ENCODE results near the gene DLGAP1.
"Not testable (repeated sequence)": the region's sequence is repeated elsewhere in the genome, so short reads cannot be mapped to it uniquely, and the experiment has no call there.

The DLGAP1 gene

DNA sequence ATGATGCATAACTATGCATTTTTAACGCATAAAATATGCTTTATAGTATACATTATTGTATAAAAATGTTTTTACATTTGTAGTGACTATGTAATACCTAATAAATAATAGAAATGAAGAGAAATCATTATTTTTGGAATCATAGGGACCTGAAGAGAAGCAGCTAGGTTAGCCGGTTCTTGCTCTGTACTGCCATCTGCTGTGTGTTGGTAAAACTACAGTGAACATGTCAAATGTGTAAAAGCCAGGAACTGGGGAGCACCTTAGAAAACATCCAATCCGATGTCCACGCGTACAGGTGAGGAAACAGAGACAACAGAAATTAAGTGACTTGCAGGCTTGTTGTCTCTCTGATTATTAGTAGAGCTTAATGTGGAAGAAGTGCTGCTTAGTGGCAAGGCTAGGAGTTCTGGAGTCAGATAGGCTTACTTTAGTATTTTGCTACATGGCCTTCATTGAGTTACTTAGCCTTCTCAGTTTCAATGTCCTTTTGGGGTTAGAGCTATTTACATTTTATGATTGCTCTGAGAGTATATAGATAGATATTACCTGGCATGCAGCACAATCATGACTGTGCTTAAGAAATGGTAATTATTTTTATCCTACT is 386.5 kb downstream of the DLGAP1 start:
- DNase-seq, result peak; percentile 38

DNA sequence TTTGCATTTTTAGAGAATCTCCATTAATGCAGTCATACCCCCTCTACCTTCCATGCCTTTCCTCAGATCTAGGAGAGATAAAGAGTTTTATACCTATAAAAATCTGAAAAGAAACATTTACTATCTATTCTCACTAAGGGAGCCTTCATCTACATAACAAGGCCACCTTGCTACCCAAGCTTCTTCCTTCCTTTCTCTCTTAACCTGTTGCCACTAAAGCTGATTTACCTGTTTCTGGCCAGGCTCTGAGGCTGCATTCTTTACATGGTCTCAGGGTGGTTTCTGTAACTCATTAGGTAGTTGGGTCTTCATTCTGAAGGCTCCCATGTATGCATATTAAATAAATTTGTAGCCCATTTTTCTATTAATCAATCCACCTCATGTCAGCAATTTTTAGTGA is 391.6 kb downstream of the DLGAP1 start:
- no peak for DNase-seq

DNA sequence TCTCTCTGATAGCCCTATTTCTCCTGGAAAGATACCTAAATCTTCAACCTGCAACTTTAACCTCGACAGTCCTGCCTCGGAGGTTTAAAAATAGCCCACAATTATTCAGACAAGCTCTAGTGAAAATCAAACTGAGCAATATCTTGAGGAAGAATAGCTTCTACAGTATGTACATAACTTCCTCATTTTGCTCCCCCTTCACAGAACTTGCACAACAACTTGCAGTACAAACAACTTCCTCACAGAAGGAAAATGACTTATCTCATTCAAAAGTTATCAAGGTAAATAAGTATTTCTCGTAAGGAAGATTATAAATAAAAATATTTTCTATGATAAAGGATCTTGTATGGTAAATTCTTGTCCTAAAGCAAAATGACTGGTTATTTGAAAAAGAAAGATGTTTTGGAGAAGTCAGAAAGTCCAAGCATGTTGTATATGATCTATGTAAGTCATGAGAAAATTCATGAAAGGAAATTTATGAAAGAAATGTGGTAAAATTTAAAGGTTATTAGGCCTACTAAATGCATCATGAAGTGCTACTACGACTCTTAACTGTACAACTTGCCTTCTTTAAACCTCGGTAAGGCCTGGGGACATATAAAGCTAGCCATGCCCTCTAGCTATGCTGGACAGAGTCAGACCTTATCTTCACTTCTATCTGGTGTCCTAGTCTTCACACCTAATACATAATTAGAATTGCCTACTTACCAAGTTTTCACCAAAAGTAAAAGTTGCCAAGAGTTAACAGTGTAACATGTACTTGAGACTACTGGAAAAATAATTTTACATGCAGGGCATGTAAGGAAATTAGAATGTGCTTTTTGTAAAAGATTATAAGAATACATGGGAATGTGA is 394.5 kb downstream of the DLGAP1 start:
- DNase-seq, result no peak

DNA sequence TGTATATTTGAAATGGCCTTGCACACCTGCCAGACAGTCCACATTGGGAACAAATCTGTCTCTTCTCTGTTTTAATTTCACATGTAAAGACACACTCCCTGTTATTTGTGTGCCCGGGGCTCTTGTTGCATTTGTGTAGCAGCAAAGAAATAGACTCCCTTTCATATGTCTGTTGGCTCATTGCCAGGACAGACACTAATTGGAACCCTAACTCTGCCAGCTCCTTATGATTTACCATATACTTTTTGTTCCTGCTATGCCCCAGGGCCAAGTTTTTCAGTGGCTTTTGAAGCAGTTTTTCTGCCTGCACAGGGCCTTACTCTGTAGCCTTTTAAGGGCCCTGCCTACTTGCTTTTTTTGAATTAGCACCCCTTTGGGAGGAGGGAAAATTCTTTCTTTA is 396.9 kb downstream of the DLGAP1 start:
- no peak for DNase-seq

DNA sequence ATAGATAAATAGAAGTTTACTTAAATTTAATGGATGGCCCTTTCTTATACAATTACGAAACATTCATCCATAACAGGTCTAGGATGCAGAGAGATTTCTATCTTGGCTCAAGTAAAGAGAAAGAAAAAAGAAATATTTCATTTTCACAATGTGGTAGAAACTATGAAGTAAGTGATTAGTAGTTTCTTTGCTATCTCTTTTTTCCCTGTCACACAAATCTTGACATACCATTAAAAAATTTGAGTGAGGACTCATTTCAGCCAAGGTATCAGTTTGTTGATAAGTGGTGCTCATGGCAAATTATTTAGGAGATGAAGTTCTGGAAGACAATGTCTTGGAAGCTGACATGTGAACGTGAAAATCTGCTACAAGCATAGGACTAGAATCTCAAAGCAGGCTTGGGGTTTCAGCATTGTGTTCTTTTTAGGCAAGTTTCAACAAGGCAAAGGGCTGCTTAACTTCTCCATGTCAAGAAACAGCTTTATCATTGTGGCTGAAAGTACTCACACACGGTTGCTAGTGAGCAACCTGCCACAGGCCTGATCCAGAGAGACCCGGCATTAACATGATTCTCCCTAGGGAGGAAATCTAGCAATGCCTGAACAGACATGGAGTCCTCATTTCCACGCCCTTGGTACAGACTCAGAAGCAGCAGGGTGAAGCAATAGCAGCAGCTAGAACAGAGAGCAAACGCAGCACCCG is 414.6 kb downstream of the DLGAP1 start:
- DNase-seq, result no peak

DNA sequence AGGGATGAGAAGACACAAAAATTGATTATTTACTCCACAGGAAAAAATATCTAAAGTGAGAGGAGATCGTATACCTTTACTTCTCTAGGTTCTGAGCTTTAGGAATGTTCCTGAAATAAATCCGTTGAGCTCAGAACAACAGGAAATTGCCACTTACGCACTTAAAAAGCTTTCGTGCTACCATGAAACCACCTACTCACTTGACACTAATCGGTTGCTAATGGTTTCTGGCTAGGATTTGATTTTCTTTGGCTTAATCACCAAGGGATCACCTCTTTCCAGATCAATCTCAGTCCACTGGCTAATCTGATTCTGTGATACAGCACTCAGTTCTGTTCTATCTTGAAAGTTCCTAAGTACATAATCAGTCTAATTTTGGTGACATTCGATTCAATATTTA is 419.6 kb downstream of the DLGAP1 start:
- DNase-seq, result no peak

DNA sequence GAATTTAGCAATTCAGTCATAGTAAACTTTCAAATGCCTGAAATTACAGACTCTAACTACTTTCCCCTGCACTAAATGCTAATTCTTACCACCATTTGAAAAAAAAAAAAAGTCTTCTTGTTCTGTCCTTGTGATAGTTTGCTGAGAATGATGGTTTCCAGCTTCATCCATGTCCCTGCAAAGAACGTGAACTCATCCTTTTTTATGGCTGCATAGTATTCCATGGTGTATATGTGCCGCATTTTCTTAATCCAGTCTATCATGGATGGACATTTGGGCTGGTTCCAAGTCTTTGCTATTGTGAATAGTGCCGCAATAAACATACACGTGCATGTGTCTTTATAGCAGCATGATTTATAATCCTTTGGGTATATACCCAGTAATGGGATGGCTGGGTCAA is 420.3 kb downstream of the DLGAP1 start:
- not testable (repeated sequence) for DNase-seq

DNA sequence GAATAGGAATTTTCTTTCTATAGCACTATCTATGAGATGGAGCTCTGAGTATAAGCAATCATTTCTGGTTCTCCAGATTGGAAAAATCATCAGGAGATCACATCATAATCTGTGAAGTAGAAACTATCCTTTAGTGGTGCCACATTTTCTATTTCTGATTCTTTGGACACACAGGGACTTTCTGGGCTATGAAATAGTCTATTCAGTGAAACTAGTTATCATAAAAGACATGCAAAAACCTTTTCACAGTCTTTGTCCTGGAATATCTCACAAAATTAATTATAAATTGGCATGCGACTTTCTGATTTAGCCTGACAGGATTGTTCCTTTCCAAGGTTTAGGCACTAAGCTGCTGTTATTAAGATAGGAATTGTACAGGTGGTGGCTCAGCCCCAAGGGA is 428.6 kb downstream of the DLGAP1 start:
- no peak for DNase-seq

DNA sequence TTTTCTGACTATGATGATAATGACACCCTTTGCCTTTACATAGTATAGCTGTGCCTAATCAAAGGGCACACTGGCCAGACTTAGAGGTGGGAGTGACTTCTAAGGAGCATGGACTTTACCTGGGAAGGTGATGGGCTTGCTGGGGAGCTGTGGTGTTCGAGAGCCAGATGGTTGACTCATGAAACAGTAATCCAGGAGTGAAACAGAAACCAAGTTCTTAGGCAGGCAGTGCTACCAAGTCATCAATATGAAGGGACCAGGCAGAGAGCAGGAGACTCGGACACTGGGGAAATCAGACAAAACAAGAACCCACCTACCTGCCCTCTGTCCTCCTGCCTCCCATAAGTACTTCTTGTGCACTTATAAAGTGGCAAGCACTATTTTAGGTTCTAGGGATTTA is 430.4 kb downstream of the DLGAP1 start:
- no peak for DNase-seq

DNA sequence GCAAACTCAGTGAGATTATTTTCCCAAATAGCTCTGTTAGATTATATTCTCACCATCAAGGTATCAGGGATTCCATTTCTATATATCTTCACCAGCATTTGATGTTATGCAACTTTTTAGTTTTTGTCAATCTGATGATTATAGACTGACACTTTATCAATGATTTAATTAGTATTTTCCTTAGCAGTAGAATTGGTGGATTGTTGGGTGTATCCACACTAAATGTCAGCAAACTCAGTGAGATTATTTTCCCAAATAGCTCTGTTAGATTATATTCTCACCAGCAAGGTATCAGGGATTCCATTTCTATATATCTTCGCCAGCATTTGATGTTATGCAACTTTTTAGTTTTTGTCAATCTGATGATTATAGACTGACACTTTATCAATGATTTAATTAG is 432.4 kb downstream of the DLGAP1 start:
- not testable (repeated sequence) for DNase-seq

DNA sequence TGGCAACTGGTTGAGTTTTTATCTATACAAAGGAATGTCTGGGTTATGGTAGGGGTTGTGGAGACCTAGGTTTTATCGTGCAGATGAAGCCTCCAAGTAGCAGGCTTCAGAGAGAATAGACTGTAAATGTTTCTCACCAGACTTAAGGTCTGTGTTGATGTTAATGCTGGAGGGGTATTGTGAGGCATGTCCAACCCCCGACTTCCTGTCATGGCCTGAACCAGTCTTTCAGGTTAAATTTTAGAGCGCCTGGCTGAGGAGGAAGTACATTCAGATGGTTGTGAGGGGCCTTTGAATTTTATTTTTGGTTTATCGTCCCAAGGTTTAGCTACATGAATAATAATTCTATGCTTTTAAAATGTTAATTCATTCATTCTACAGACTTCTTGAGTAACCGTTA is 435.1 kb downstream of the DLGAP1 start:
- no peak for DNase-seq

DNA sequence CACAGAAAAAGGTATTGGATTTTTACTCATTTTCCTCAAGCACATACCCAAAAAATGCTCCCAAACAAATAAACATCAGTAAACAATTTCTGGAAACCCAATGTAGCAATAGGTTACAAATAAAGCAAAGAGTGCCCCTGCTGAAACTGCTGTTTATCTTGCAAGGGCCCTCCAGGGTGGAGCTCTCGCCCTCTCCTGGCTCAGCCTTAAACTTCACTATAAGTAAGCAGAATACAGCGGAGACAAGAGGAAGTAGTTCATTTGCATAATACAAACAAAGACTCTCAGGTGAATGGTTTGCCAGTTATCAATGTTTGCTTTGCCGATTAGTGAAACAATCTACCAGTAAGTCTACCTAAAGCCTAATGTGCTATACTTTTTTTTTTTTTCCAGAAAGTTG is 437.6 kb downstream of the DLGAP1 start:
- DNase-seq, result no peak

DNA sequence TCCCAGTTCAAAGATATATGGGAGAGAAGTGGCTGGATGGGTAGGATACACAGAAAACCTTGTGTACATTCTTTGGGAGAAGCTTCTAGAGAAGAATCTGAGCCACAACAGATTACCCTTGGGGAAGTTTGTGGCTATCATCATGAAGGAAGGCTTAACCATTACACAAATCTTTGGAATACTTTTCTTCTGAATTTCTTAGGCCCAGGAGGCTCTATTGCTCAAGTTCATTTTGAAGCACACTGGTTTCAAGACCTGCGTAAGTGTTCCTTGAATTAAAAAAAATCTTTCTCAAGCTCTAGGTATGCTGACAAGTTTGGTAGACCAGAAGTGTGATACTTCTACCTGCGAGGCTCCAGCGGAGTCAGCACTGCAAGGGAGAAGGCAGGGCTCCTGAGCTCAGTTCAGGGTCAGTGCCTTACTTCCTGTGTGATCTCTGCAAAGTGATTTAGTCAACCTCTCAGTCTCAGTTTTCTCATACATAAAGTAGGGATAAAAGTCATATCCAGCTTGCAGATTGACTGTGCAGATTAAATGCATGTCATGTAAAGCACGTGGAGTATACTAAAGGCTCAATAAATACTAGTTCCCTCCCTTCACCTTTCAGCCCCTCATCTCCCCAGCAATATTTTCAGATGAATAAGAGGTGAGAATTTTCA is 438.6 kb downstream of the DLGAP1 start:
- no peak for DNase-seq

DNA sequence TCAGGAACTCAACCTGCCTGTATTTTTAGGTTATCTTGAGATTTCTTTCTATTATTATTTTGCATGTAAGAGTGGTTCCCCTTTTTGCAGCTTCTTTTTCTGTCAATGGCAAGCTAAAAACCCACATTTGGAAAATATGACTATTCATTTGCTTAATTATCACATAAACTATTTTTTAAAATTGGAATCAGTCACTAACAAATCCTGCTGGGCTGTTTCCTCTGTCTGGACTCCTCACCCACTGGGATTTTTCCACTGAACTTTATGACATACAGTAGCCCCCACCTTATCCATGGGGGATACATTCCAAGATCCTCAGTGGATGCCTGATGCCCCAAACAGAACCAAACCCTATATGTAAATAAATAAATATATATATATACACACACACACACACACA is 447.3 kb downstream of the DLGAP1 start:
- no peak for DNase-seq

DNA sequence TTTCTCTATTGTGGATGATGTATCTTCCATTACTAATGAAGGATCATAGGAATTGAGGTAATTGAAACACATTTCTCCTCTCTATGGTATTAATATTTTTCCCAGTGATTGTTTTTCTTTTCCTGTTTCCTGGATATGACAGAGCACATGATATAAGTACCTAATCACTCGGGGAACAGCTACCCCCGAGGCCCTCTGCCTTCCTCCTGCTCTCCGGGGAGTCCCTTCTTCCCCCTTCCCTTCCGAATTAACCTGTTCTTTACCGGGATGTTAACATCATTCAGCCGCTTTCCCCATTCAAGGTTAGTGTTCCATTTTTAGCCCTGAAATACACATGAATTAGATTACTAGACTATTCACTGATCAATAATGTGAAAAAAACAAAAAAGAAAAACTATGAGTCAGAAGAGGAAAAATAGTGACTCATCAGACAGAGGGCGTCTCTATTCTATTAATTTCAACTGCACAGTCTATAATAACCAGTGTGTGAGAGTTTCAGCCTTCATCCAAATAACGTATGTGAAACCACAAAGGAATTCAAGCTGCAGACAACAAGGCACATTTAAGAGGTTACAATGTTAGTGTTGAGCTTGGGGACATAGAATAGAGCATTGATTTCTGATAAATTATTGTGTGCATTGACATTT is 450.8 kb downstream of the DLGAP1 start:
- no peak for DNase-seq

DNA sequence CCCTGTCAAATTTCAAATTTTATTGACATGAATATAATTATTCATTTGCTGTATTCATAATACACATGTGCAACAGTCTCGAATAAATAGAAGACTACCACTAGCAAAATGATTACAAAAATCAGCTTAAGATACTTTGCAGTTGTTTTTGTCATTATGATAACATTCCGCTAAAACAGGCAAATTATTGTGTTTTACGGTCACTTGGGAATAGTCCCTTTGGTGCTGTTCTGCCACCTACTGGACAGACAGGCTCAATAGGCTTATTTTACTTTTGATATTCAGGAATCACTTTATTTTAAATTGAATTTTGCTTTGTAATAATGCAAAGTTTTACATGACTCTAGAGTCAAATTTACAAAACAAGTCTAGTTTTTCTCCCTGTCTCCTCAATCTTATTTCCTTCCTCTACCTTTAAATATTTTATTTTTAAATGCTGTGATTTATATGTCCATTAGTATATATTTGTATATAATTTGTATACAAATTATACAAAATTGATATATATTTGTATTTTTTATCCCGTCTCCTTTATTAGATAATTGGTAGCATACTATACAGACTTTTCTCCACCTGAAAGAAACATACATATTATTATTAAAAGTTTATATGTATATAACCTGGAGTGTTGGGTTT is 456.3 kb downstream of the DLGAP1 start:
- DNase-seq, result peak; percentile 35

DNA sequence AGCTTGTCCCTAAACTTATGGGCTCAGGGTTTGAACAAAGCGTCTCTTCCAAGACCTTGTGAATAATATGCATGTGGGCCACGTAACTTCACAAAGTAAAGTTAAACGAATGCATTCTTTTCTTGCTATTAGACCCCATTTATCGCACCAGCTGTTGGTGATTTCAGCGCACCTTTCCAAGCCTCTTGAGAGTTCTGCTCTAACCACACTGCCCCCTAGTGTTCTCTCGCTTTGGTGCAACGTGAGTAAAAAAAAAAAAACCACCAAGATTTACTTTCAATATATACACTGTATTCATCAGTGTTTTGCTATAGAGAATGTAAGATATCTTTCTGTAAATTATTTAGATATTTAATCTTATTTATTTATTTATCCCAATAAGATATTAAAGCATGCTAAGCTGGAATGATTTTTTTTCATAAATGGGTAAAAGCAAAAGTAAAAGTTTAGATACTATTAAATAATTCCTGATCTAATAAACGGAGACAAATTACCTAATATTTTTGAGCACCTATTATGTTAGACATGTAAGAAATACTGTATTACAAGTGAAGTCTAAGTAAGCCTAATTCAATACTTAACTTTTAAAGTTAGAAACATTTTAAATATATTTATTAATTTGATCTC is 459.5 kb downstream of the DLGAP1 start:
- DNase-seq, result peak; percentile 66

DNA sequence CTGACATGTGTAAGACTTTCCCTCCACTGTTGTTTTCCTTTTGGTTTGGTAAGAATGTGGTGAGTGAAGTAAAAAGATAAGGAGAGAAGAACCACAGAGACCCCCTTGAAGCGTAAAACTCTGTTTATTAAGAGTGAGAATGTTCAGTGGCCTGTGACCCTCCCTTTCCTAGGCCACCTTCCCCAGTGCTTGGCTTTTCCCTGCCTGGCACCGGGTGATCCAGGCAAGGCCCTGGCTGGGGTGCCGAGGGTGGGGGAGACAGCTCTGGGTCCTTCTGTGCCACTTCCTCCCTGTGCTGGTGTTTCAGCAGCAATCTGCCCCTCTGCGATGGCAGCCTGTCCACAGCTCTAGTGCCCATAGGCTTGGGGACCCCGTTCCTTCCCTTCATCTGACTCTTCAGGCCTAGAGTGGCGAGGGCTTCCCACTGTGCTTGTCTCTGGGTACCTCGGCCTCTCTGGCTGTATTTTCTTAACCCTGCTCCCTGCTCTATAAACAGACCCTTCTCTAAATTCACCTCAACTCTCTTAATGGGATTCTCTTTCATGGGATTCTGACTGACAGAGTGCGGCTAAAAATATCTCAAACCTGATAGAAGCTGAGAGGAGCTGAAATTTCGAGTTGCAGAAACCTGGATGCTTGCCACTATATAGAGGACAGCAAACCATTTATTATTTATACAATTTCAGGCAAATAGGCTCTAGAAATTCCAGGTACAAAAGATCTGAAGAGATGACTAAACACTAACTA is 461.0 kb downstream of the DLGAP1 start:
- no peak for DNase-seq

DNA sequence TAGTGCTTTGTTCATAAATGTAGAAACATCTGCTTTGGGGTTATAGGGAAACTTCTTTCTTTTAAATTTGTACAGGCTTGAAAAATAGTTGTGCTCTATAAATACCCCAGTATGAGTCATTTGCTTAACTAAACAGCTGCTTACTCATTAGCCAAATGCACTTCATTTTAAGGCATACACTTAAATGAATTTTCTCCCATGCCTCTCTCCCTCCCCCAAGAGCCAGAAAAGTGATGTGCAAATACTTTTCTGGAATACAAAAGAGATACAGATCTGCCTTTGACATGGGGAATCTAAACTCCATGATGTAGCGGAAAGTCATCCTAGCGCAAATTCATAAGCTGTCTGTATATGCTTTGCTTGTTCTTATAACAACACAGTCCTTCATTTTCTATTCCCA is 469.4 kb downstream of the DLGAP1 start:
- DNase-seq, result no peak

DNA sequence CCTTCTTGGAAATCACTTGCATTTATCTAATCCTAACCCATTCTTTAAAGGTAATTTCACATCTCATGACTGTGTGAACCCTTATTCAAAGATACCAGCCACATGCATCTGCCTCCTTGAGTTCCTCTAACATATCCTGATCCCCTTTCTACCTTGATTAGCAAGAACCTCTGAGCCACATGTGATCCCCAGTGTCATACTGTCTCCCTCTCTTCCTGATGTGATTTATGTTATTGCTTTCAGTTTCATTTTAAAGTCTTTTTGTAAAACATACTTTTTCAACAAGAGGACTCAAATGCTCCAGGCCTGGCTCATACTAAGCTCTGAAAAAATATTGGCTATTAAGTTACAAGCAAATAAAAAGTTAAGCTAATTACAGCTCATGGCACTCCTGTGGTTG is 470.1 kb downstream of the DLGAP1 start:
- DNase-seq, result no peak

DNA sequence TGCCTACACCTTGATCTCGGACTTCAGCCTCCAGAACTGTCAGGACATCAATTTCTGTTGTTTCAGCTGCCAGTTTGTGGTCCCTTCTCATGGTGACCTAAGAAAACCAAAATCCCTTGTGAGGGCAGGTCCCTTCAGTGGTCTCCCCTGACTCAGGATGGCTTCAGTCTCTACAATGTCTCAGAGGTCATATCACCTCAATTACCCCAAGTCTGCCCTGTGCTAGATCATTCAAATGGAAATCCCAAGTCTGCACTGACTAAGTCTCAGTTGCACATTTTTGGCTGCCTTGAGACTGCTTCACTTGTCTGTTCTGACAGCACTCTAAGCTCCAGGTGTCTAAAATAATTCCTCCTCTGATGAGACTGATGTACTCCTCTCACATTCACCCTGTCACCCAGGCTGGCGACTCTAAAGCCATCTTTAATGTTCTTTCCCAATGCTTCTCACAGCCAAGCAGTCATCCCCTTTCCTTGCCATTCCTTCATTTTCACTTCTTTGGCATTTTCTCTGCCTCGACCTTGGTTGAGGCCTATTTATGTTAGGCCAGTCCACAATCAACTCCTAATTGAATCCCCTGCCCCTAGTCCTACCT is 470.8 kb downstream of the DLGAP1 start:
- DNase-seq, result no peak
